Measurements from ENCODE around the gene MYEF2. TPM values are rescaled to one million over a fixed set of nuclear protein-coding genes. Genes with fewer than 3 reads are reported as not detected.

Gene MYEF2
- total RNA-seq, 4 donors from 2014 or later = 2.0 to 4.3 (median 2.5) TPM

DNA sequence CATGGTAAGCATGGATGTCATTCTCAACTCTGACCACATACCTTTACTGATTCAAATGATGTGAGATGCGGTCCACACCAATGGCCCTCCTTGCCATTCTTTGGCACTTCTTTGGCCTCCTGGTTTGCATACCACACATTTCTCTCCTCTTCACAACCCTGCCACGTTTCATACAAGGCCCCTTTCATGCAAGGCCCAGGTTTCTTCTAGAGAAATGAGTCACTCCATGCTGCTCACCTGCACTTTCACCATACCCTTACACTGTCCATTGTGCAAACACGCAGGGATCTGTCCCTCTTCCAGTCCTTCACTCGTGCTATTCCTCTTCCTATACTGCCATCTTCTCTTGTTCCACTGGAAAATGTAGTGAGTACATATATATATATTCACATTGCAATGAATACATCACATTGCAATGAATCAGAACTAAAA is 81.7 kb downstream of the MYEF2 start:
- WGBS, 2 donors = 66 to 74% methylated on average over 4 of the region's 4 CpGs
- no peak for TF ChIP-seq POLR2A (IDR thresholded peaks at IDR 0.05)
- TF ChIP-seq, protein P1, sequence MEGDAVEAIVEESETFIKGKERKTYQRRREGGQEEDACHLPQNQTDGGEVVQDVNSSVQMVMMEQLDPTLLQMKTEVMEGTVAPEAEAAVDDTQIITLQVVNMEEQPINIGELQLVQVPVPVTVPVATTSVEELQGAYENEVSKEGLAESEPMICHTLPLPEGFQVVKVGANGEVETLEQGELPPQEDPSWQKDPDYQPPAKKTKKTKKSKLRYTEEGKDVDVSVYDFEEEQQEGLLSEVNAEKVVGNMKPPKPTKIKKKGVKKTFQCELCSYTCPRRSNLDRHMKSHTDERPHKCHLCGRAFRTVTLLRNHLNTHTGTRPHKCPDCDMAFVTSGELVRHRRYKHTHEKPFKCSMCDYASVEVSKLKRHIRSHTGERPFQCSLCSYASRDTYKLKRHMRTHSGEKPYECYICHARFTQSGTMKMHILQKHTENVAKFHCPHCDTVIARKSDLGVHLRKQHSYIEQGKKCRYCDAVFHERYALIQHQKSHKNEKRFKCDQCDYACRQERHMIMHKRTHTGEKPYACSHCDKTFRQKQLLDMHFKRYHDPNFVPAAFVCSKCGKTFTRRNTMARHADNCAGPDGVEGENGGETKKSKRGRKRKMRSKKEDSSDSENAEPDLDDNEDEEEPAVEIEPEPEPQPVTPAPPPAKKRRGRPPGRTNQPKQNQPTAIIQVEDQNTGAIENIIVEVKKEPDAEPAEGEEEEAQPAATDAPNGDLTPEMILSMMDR (IDR thresholded peaks at IDR 0.05) = no peak
- H3K4me3 ChIP-seq (ENCODE audit: low read depth, poor library complexity, severe bottlenecking) = no peak overlapping the region
- no peak for DNase-seq (ENCODE audit: low spot score in 2 of 2)
- intact Hi-C loops (cut with DNase I; ENCODE audit: low total_unique reads) = no loop called here

DNA sequence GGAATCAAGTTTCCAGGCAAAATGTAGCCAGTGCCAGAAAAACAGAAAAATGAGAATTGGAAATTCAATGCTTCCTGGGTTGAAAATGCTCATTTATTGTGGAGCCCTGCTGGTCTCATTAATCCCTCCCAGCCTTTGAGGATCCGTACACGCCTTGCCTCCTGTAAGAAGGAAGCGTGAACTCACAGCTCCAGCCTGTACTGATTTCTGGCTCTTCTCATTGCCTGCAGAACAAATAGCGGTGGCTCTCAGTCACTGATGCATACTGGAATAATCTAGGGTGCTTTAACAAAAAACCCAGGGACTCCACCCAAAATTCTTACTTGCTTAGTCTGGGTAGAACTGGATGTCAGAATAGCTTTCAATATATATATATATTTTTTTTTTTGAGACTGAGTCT is 86.6 kb downstream of the MYEF2 start:
- WGBS, 2 donors = 64 to 67% methylated on average over 4 of the region's 4 CpGs
- DNase-seq (ENCODE audit: low spot score in 2 of 2) = no peak
- no peak for TF ChIP-seq POLR2A (IDR thresholded peaks at IDR 0.05)
- TF ChIP-seq, protein P1 (IDR thresholded peaks at IDR 0.05) = no peak
- intact Hi-C loops (cut with DNase I; ENCODE audit: low total_unique reads) = no loop called here
- no peak overlapping the region for H3K4me3 ChIP-seq (ENCODE audit: low read depth, poor library complexity, severe bottlenecking)

DNA sequence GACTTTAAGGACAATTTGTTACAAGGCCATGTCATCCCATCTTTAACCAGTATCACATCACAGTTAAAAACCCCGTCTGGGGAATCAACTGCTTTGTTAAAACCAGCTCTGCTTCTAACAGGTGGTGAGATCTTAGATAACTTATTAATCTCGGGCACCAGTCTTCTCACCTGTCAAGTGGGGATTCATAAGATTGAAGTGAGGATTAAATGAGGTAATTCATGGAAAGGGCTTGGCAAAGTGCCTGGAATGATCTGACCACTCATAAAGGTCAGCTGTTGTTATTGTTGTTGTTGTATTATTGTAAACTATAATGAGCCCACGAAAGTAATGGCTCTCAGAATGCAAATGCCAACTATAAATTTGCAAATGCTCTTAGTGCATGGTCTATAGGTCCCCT is 87.4 kb downstream of the MYEF2 start:
- no peak for TF ChIP-seq POLR2A (IDR thresholded peaks at IDR 0.05)
- TF ChIP-seq, protein P1 (IDR thresholded peaks at IDR 0.05) = no peak
- intact Hi-C loops (cut with DNase I; ENCODE audit: low total_unique reads) = no loop called here
- 50 to 60% methylated on average over 3 of the region's 3 CpGs for WGBS, 2 donors
- H3K4me3 ChIP-seq (ENCODE audit: low read depth, poor library complexity, severe bottlenecking) = no peak overlapping the region
- no peak for DNase-seq (ENCODE audit: low spot score in 2 of 2)

DNA sequence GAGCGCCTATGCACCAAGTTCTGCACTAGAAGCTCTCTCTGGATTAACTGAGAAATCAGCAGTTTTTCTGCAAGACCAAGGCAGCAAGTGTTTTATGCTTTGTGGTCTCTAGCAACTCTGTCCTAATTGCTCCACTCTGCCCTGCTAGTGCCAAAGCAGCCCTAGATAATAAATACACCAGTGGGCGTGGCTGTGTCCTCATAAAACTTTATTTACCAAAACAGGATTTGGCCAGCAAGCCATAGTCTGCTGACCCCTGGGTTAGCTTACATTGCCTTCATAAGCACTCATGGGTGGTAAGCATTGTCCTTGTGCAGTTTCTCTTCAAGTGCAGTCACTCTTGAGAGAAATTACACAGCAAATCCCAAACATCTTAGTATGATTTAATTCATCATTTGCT is 88.0 kb downstream of the MYEF2 start:
- no peak overlapping the region for H3K4me3 ChIP-seq (ENCODE audit: low read depth, poor library complexity, severe bottlenecking)
- no peak for TF ChIP-seq POLR2A (IDR thresholded peaks at IDR 0.05)
- TF ChIP-seq, protein P1 (IDR thresholded peaks at IDR 0.05) = no peak
- no peak for DNase-seq (ENCODE audit: low spot score in 2 of 2)
- WGBS, 2 donors = 71 to 79% methylated on average over 2 of the region's 2 CpGs
- intact Hi-C loops (cut with DNase I; ENCODE audit: low total_unique reads) = no loop called here

DNA sequence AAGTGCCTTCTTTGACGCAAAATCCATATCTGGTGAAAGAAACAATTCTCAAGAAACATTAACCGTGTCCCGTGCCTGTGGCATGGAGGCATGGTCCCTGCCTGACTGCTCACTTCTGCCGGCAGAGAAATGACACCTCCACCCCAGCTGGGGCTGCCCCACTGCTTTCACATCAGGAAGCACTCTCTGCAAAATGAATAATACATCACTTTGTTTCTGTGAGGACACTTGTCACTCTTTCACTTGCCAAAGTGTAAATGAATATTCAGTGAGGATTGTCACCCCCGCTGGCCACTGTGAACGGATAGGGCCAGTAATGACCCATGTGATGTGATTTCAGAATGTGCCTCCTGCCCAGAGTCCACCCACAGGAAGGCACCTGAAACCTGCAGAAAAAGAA is 88.4 kb downstream of the MYEF2 start:
- no peak for DNase-seq (ENCODE audit: low spot score in 2 of 2)
- no peak overlapping the region for H3K4me3 ChIP-seq (ENCODE audit: low read depth, poor library complexity, severe bottlenecking)
- TF ChIP-seq, protein P1 (IDR thresholded peaks at IDR 0.05) = no peak
- no peak for TF ChIP-seq POLR2A (IDR thresholded peaks at IDR 0.05)
- WGBS, 2 donors = 61 to 68% methylated on average over 6 of the region's 6 CpGs
- intact Hi-C loops (cut with DNase I; ENCODE audit: low total_unique reads) = no loop called here

DNA sequence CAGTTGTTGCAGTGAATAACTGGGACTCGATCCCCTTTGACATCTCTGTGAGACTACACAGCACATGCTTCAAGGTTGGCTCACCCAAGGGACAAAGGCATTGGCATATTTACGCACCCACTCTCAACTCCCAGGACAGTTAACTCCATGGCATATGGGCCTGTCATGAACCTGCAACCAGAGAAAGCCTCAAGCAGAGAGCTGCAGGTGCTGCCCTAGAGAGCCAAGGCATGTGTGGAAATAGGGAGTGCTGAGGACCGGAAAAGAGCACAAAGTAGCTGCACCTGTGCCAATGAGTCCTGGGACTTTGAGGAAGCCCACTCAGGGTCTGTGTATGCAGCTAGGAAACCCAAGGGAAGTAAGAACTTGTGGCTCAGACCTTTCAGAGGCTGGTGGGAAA is 90.3 kb downstream of the MYEF2 start:
- TF ChIP-seq POLR2A (IDR thresholded peaks at IDR 0.05) = no peak
- TF ChIP-seq, protein P1 (IDR thresholded peaks at IDR 0.05) = no peak
- intact Hi-C loops (cut with DNase I; ENCODE audit: low total_unique reads) = no loop called here
- no peak for DNase-seq (ENCODE audit: low spot score in 2 of 2)
- 87% methylated on average over 3 of the region's 3 CpGs for WGBS, 2 donors
- no peak overlapping the region for H3K4me3 ChIP-seq (ENCODE audit: low read depth, poor library complexity, severe bottlenecking)
